ENCODE results near the gene HMX3.

HMX3 gene

DNA sequence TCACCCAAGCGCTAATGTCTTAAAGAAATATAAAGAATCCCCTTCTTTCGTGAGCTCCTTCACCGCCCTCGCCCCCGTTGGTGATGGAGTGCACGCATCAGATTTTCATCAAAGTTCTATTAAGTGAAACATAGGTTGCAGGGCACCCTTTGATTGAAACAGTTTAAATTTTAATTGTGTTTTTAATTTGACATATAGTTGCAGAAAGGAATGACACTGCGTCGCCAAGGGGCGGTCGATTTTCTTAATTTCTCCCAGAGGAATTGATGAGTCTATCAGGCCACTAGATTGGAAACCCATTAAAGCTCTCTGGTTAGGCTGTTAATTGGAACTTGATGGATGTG lies 8.0 kb downstream of the HMX3 start:
- no peaks in the 10 kb centered on the region for H4K20me1 ChIP-seq (ENCODE audit: low read depth, low read length)
- TF ChIP-seq, protein P1, sequence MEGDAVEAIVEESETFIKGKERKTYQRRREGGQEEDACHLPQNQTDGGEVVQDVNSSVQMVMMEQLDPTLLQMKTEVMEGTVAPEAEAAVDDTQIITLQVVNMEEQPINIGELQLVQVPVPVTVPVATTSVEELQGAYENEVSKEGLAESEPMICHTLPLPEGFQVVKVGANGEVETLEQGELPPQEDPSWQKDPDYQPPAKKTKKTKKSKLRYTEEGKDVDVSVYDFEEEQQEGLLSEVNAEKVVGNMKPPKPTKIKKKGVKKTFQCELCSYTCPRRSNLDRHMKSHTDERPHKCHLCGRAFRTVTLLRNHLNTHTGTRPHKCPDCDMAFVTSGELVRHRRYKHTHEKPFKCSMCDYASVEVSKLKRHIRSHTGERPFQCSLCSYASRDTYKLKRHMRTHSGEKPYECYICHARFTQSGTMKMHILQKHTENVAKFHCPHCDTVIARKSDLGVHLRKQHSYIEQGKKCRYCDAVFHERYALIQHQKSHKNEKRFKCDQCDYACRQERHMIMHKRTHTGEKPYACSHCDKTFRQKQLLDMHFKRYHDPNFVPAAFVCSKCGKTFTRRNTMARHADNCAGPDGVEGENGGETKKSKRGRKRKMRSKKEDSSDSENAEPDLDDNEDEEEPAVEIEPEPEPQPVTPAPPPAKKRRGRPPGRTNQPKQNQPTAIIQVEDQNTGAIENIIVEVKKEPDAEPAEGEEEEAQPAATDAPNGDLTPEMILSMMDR (IDR thresholded peaks at IDR 0.05; ENCODE audit: insufficient read depth, low read length, poor library complexity, severe bottlenecking) = no peak
- no peak for TF ChIP-seq EZH2phosphoT487 (conservative IDR thresholded peaks at IDR 0.05; ENCODE audit: low read length)
- H3K27ac ChIP-seq (ENCODE audit: low read depth, low read length) = no peak overlapping the region
- H3K27me3 ChIP-seq (ENCODE audit: low read length) = no peaks in the 10 kb centered on the region
- no peak overlapping the region for H3K4me2 ChIP-seq (ENCODE audit: low read depth, low read length, poor library complexity, severe bottlenecking)
- H3K4me3 ChIP-seq (ENCODE audit: insufficient read depth, low read length, poor library complexity, severe bottlenecking) = no peak overlapping the region
- no peaks in the 10 kb centered on the region for H3K79me2 ChIP-seq (ENCODE audit: insufficient read depth, low read length)
- no peaks in the 10 kb centered on the region for H3K36me3 ChIP-seq (ENCODE audit: low read length)
- no peaks in the 10 kb centered on the region for H3F3A ChIP-seq (ENCODE audit: insufficient read depth)
- no peak overlapping the region for H3K9ac ChIP-seq (ENCODE audit: low read length)
- no peaks in the 10 kb centered on the region for H3K9me3 ChIP-seq (ENCODE audit: insufficient read depth, low read length)
- H2AFZ ChIP-seq (ENCODE audit: low read depth, low read length, severe bottlenecking) = no peak overlapping the region
- no peaks in the 10 kb centered on the region for H3K9me2 ChIP-seq (replicated peaks; ENCODE audit: insufficient read depth, low read length)

DNA sequence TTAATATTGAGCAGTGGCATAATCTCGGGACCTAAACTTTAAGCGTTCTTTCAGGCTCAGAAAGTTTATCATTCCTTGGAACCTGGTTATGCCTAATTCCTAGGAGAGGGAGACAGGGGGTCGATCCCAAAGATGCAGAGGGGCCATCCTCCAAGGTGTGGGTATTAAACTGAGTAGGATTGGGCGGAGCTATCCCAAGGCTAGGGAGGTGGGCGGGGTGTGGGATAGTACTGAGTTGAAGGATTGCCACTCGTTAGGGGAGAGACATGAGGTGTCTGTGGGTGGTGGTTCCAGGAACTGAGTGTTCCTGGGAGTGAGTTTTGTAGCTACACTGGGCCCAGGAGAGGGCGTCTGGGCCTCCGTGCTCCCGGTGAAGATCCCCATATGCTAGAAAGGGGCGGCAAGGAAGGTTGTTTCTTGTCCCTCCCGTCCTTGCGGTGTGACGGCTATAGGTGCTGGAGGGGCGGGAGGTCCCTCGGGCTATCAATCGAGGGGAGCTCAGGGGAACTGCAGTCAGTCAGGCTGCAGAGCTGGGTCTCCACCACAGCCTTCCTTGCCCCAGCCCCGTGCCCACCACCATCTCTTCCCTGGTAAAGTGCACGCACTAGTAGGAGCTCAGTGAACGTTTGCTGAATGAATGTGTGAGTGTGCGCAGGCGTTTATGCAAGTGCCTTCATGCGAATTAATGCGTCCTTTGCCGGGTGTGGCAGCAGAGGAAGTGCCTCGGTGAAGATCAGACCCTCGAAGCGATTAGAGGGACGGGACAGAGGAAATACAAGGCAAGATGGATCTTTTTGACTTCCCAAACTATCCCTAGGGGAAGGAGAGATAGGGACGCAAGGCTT lies 9.1 kb downstream of the HMX3 start:
- Histone ChIP-seq H4K20me1 (ENCODE audit: low read depth, low read length) (no peaks in the 10 kb centered on the region), H3K9me2 (replicated peaks; ENCODE audit: insufficient read depth, low read length) (no peaks in the 10 kb centered on the region), H3K27ac (ENCODE audit: low read depth, low read length) (no peak overlapping the region), H3F3A (ENCODE audit: insufficient read depth) (no peaks in the 10 kb centered on the region), H3K4me3 (ENCODE audit: insufficient read depth, low read length, poor library complexity, severe bottlenecking) (no peak overlapping the region), H3K79me2 (ENCODE audit: insufficient read depth, low read length) (no peaks in the 10 kb centered on the region), H3K27me3 (ENCODE audit: low read length) (no peaks in the 10 kb centered on the region), H3K4me2 (ENCODE audit: low read depth, low read length, poor library complexity, severe bottlenecking) (no peak overlapping the region), H3K9me3 (ENCODE audit: insufficient read depth, low read length) (no peaks in the 10 kb centered on the region), H2AFZ (ENCODE audit: low read depth, low read length, severe bottlenecking) (no peak overlapping the region), H3K36me3 (ENCODE audit: low read length) (no peaks in the 10 kb centered on the region), H3K9ac (ENCODE audit: low read length) (no peak overlapping the region)
- TF ChIP-seq EZH2phosphoT487 (conservative IDR thresholded peaks at IDR 0.05; ENCODE audit: low read length) = no peak
- TF ChIP-seq, protein P1 (IDR thresholded peaks at IDR 0.05; ENCODE audit: insufficient read depth, low read length, poor library complexity, severe bottlenecking) = no peak

DNA sequence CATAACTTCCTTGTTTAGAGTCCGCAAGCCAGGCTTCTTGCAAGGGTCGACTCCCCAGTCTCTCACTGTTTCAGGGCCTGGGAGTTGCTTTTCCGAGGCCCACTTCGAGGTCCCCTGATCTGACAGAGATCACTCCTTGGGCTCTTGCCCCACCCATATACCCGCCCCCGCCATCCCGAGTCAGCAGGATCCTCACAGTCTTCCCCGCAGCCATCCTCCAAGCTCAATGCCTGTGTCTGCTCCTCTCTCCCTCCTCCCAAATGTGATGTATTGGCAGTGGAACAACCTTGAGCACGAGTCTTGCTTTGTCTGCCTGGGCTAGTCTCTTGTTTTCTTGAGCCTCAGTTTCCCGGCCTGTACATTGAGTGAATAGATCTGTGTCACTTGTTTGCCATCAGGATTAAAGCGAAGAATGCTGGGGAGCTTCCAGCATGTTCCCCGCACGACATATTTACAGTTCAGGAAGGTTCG lies 9.8 kb downstream of the HMX3 start:
- H4K20me1 ChIP-seq (ENCODE audit: low read depth, low read length) = no peaks in the 10 kb centered on the region
- no peak for TF ChIP-seq EZH2phosphoT487 (conservative IDR thresholded peaks at IDR 0.05; ENCODE audit: low read length)
- TF ChIP-seq, protein P1 (IDR thresholded peaks at IDR 0.05; ENCODE audit: insufficient read depth, low read length, poor library complexity, severe bottlenecking) = no peak
- H3K79me2 ChIP-seq (ENCODE audit: insufficient read depth, low read length) = no peaks in the 10 kb centered on the region
- H3K9me2 ChIP-seq (replicated peaks; ENCODE audit: insufficient read depth, low read length) = no peaks in the 10 kb centered on the region
- H2AFZ ChIP-seq (ENCODE audit: low read depth, low read length, severe bottlenecking) = no peak overlapping the region
- no peak overlapping the region for H3K4me3 ChIP-seq (ENCODE audit: insufficient read depth, low read length, poor library complexity, severe bottlenecking)
- no peaks in the 10 kb centered on the region for H3K36me3 ChIP-seq (ENCODE audit: low read length)
- no peaks in the 10 kb centered on the region for H3F3A ChIP-seq (ENCODE audit: insufficient read depth)
- no peak overlapping the region for H3K4me2 ChIP-seq (ENCODE audit: low read depth, low read length, poor library complexity, severe bottlenecking)
- H3K9me3 ChIP-seq (ENCODE audit: insufficient read depth, low read length) = no peaks in the 10 kb centered on the region
- no peak overlapping the region for H3K9ac ChIP-seq (ENCODE audit: low read length)
- H3K27me3 ChIP-seq (ENCODE audit: low read length) = no peaks in the 10 kb centered on the region
- H3K27ac ChIP-seq (ENCODE audit: low read depth, low read length) = no peak overlapping the region
